ENCODE data around the gene TRAF6. TPM values are rescaled to one million over a fixed set of nuclear protein-coding genes. Genes with fewer than 3 reads are reported as not detected.

The TRAF6 gene
- total RNA-seq, 3 donors from 2014 or later = 15.5 to 19.2 (median 17.9) TPM

GRCh38 chr11:36437413-36437812, 72.7 kb downstream of the TRAF6 start:
- H3K4me3 ChIP-seq = no peak overlapping the region
- H3K9me3 ChIP-seq = no peaks in the 10 kb centered on the region
- intact Hi-C loops (cut with DNase I, micrococcal nuclease) = no loop called here
- DNase-seq (no peak), ATAC-seq (no peak)
- peaks cover 14% of the 10 kb centered on the region for H3K36me3 ChIP-seq (ENCODE audit: low read depth)
- no peaks in the 10 kb centered on the region for H3K4me1 ChIP-seq (ENCODE audit: low read depth)
- TF ChIP-seq CTCF (IDR thresholded peaks at IDR 0.05) = no peak

Other genes starting within 250 kb of the TRAF6 start
- gene COMMD9, start 220.8 kb downstream of the TRAF6 start, total RNA-seq = 10 to 100 TPM; 35.4 to 64.0 (median 40.8) TPM
- 100 to 1,000 TPM; 138 to 250 (median 203) TPM for gene PRR5L, start 214.0 kb downstream of the TRAF6 start, total RNA-seq
- gene RAG1, start 57.7 kb upstream of the TRAF6 start, total RNA-seq = 1 to 10 TPM; 1.5 to 1.9 (median 1.9) TPM
- 10 to 100 TPM in 1 of 3 donors, 1 to 10 TPM in 2; 4.5 to 23.0 (median 9.3) TPM for gene IFTAP, start 84.2 kb upstream of the TRAF6 start, total RNA-seq
- gene RAG2, start 88.0 kb upstream of the TRAF6 start, total RNA-seq = not detected

Data from mucosa of descending colon (tissue), 3 donors.